GM12872 (cell line): ENCODE data around the gene HPCA.

ENCODE experiments used
- CTCF ChIP-seq: IDR thresholded peaks from 3 replicates; pipeline ENCODE4 v1.5.1; 2011; ENCODE audit warnings: low read depth, mild to moderate bottlenecking, low read length, moderate library complexity; ENCODE audit not compliant: insufficient read depth

Gene HPCA

GRCh38 chr1:32902535-32902920 is 16.2 kb downstream of the HPCA start:
- no peak for TF ChIP-seq CTCF

GRCh38 chr1:32903991-32904785 is 17.9 kb downstream of the HPCA start:
- TF ChIP-seq CTCF: no peak

- TF ChIP-seq CTCF: no peak
These were observed 18.5 kb downstream of the HPCA start for GRCh38 chr1:32904797-32905196.

GRCh38 chr1:32906654-32907053 is 20.4 kb downstream of the HPCA start:
- no peak for TF ChIP-seq CTCF

DNA sequence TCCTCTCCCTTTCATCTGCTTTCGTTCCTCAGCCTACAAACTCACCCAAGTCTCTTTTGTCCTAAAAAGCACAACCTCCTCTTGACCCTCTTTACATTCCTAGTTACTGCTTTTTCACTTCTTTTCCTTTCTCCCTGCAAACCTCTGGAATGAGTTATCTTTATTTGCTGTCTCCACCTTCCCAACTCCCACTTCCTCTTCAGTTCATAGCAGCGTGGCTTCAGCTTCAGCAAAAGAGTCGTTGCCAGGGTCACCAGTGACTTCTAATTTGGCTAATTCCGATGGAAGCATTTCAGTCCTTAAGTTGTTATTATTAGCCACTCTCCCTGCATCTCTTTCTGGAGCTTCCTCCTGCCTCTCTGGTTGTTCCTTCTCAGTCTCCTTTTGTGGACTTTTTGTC is 21.1 kb downstream of the HPCA start:
- TF ChIP-seq CTCF: no peak

GRCh38 chr1:32910319-32910718 is 24.0 kb downstream of the HPCA start:
- no peak for TF ChIP-seq CTCF

- TF ChIP-seq CTCF: no peak
These were observed 29.7 kb downstream of the HPCA start for GRCh38 chr1:32915766-32916706.
